Measurements from ENCODE around the gene CCT8. TPM values are rescaled to one million over a fixed set of nuclear protein-coding genes. Genes with fewer than 3 reads are reported as not detected.

CCT8 gene
- total and polyA plus RNA-seq, 2 of the 8 experiments (the other 6 are each of a cell fraction or from before 2014, with no cell fraction given), result 151 to 319 TPM

DNA sequence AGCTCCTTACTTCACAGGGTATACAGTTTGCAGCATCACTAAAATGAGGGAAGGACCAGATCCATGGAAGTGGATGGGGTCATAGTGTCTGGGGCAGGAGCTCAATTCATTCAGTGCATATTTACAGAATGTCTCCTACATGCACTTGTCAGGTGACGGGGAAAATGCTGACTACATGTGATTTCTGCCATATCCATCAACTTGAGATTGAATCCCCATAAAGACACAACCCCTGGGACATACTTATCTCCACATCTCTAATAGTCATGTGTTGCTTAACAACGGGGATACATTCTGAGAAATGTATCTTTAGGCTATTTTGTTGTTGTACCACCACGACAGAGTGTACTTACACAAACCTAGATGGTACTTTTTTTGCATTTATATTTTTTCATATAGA lies 66.3 kb downstream of the CCT8 start:
- Histone ChIP-seq H3K4ac (replicated peaks; ENCODE audit: insufficient read length, low read depth, low read length) (no peak overlapping the region), H3K4me1 (replicated peaks in 1 of 4; ENCODE audit: control insufficient read depth in 3 of 4, insufficient read depth in 4 of 4, low read length in 3 of 4) (no peaks in the 10 kb centered on the region; a peak in 1 of 7 replicates), H2BK5ac (ENCODE audit: low read depth, low read length) (no peak overlapping the region), H3K4me2 (ENCODE audit: insufficient read depth in 1 of 2, low read depth in 2 of 2, low read length in 2 of 2) (no peak overlapping the region), H2BK120ac (replicated peaks; ENCODE audit: low read depth, low read length) (no peak overlapping the region), H2AFZ (ENCODE audit: low read length) (no peak overlapping the region), H3K27me3 (replicated peaks in 1 of 4; ENCODE audit: control insufficient read depth in 3 of 4, extremely low read depth in 1 of 4, insufficient read depth in 3 of 4, low read length in 3 of 4) (no peaks in the 10 kb centered on the region), H3K23ac (ENCODE audit: insufficient read length) (no peak overlapping the region), H3K9me3 (ENCODE audit: insufficient read depth in 2 of 2, low read depth in 1 of 2, low read length in 1 of 2) (peaks cover 0 to 10% of the 10 kb centered on the region in 2 experiments; a peak in 1 of 4 replicates), H3K9ac (replicated peaks in 1 of 4; ENCODE audit: extremely low read depth in 1 of 4, low read depth in 3 of 4, low read length in 3 of 4) (no peak overlapping the region), H3K4me3 (ENCODE audit: extremely low read depth in 1 of 4, insufficient read depth in 2 of 4, low read depth in 3 of 4, low read length in 4 of 4) (no peak overlapping the region), H3K14ac (ENCODE audit: insufficient read length) (no peak overlapping the region), H3K56ac (replicated peaks; ENCODE audit: insufficient read length, low read depth, low read length) (no peak overlapping the region), H4K8ac (ENCODE audit: extremely low read depth, insufficient read depth, low read length) (no peak overlapping the region), H2BK12ac (ENCODE audit: low read depth, low read length) (no peak overlapping the region), H3K79me1 (ENCODE audit: low read depth, low read length) (no peaks in the 10 kb centered on the region), H4K5ac (ENCODE audit: insufficient read length, low read depth, low read length) (no peak overlapping the region), H3K27ac (ENCODE audit: low read depth, low read length) (no peak overlapping the region), H3K79me2 (ENCODE audit: control insufficient read depth in 1 of 2, insufficient read depth in 2 of 2, low read length in 2 of 2) (no peaks in the 10 kb centered on the region), H3K18ac (ENCODE audit: extremely low read depth, low read length) (no peak overlapping the region), H3K36me3 (ENCODE audit: control insufficient read depth in 2 of 4, insufficient read depth in 4 of 4, low read length in 3 of 4) (no peaks in the 10 kb centered on the region), H4K91ac (replicated peaks; ENCODE audit: insufficient read length, low read length) (no peak overlapping the region), H2BK20ac (ENCODE audit: low read length) (no peak overlapping the region), H4K20me1 (replicated peaks in 1 of 2; ENCODE audit: control insufficient read depth in 1 of 2, insufficient read depth in 2 of 2, low read length in 2 of 2) (no peaks in the 10 kb centered on the region), H2BK15ac (ENCODE audit: low read length) (no peak overlapping the region), H3K23me2 (ENCODE audit: low read depth, low read length) (no peaks in the 10 kb centered on the region; the same call in 1 of the 2 replicates), H2AK5ac (ENCODE audit: low read depth, low read length) (no peak overlapping the region)
- FAIRE-seq (no peak), DNase-seq (ENCODE audit: low read depth in 1 of 2, low spot score in 2 of 2) (no peak)
- WGBS, 2 experiments (ENCODE audit: extremely low coverage in 1 of 2, insufficient coverage in 1 of 2, insufficient read length in 1 of 2, insufficient replicate concordance in 2 of 2, low coverage in 1 of 2, low lambda C conversion rate in 2 of 2, missing lambda C conversion rate in 1 of 2), result 84% methylated on average over 3 of the region's 3 CpGs; no CpG with 5 or more reads in 1 of the 2 experiments
- POLR2A ChIA-PET (ENCODE audit: partially characterized antibody), result interaction anchor here (1.2 kb wide), 1 partner anchor 13 kb away, joined by 3 read pairs; no protein-coding TSS in a partner anchor
- CTCF ChIA-PET (ENCODE audit: partially characterized antibody), result interaction anchor here (0.6 kb wide), 1 partner anchor 8 kb away, joined by 3 read pairs; no protein-coding TSS in a partner anchor
